WTC11 (cell line): ENCODE results near the gene RAB11B. TPM values are rescaled to one million over a fixed set of nuclear protein-coding genes. Genes with fewer than 3 reads are reported as not detected.

Source experiments
- ATAC-seq: fragments of 200-7000 bp; cut with Tn5 transposase; 2 replicates; pipeline ENCODE4 v1.10.0; 2021; ENCODE audit warnings: mild to moderate bottlenecking, moderate library complexity
- CTCF ChIA-PET: fragments of 300-600 bp; sonication (Branson Sonifier 250); formaldehyde crosslinking; loops from one replicate; lab custom pipeline; 2021; ENCODE audit warnings: antibody characterized with exemption; lab: Charles Lee
- POLR2A ChIA-PET: fragments of 350-600 bp; sonication (Branson Sonifier 250); formaldehyde crosslinking; loops from one replicate; lab custom pipeline; 2021; ENCODE audit warnings: antibody characterized with exemption; lab: Charles Lee
- DNase-seq: peaks from one replicate; pipeline ENCODE4 v3.0.0; 2021; ENCODE audit warnings: low spot score
- H3K27ac Mint-ChIP-seq: 2 replicates; pipeline ENCODE4 v1.8.0; 2021; ENCODE audit warnings: mixed read lengths
- H3K27me3 Mint-ChIP-seq: 2 replicates; pipeline ENCODE4 v1.8.0; 2021; ENCODE audit warnings: low read depth, mild to moderate bottlenecking, moderate library complexity, mixed read lengths
- H3K36me3 Mint-ChIP-seq: 2 replicates; pipeline ENCODE4 v1.8.0; 2021; ENCODE audit warnings: mixed read lengths
- H3K4me1 Mint-ChIP-seq: 2 replicates; pipeline ENCODE4 v1.8.0; 2022; ENCODE audit warnings: mixed read lengths
- H3K4me3 Mint-ChIP-seq: 2 replicates; pipeline ENCODE4 v1.8.0; 2021; ENCODE audit warnings: mild to moderate bottlenecking, moderate library complexity, mixed read lengths
- H3K9me3 Mint-ChIP-seq: 2 replicates; pipeline ENCODE4 v1.8.0; 2021; ENCODE audit warnings: mixed read lengths
- AR ChIP-seq: fragments of 250-450 bp; sonication (Bioruptor Pico); IDR thresholded peaks from 2 replicates; pipeline ENCODE4 v1.9.0; 2021; ENCODE audit warnings: mild to moderate bottlenecking
- ATF2 ChIP-seq: sonication (generic); formaldehyde crosslinking; IDR thresholded peaks from 2 replicates; pipeline ENCODE4 v1.8.1; 2022; ENCODE audit warnings: low read depth, missing genetic modification reagents, borderline replicate concordance
- CDX4 ChIP-seq: fragments of 250-450 bp; sonication (Bioruptor Pico); IDR thresholded peaks from 2 replicates; pipeline ENCODE4 v1.9.0; 2021; ENCODE audit warnings: moderate library complexity, mild to moderate bottlenecking, inconsistent platforms, borderline replicate concordance
- ELF4 ChIP-seq: sonication (generic); formaldehyde crosslinking; IDR thresholded peaks from 2 replicates; pipeline ENCODE4 v1.8.1; 2022; ENCODE audit warnings: low read depth, mild to moderate bottlenecking, moderate library complexity, missing genetic modification reagents
- FOXP1 ChIP-seq: sonication (generic); formaldehyde crosslinking; IDR thresholded peaks from 2 replicates; pipeline ENCODE4 v1.8.0; 2022; ENCODE audit warnings: missing genetic modification reagents, mild to moderate bottlenecking, moderate library complexity, borderline replicate concordance
- FOXP4 ChIP-seq: sonication (generic); formaldehyde crosslinking; IDR thresholded peaks from 2 replicates; pipeline ENCODE4 v1.8.0; 2022; ENCODE audit warnings: mild to moderate bottlenecking, missing genetic modification reagents
- GTF2I ChIP-seq: fragments of 250-450 bp; sonication (Bioruptor Pico); conservative IDR thresholded peaks from 2 replicates; pipeline ENCODE4 v1.4.0; 2021; ENCODE audit warnings: mild to moderate bottlenecking
- IRF1 ChIP-seq: sonication (generic); formaldehyde crosslinking; IDR thresholded peaks from 2 replicates; pipeline ENCODE4 v1.8.0; 2023; ENCODE audit warnings: missing genetic modification reagents
- MXD4 ChIP-seq: fragments of 250-450 bp; sonication (Bioruptor Pico); IDR thresholded peaks from 2 replicates; pipeline ENCODE4 v1.8.0; 2021; ENCODE audit warnings: mild to moderate bottlenecking, moderate library complexity, borderline replicate concordance
- NFYB ChIP-seq: sonication (generic); formaldehyde crosslinking; conservative IDR thresholded peaks from 2 replicates; pipeline ENCODE4 v1.8.0; 2022; ENCODE audit warnings: low read depth, missing genetic modification reagents
- NR3C1 ChIP-seq: sonication (generic); formaldehyde crosslinking; conservative IDR thresholded peaks from 2 replicates; pipeline ENCODE4 v1.8.1; 2023; ENCODE audit warnings: low read depth, mild to moderate bottlenecking, missing genetic modification reagents
- OVOL2 ChIP-seq: fragments of 250-450 bp; sonication (Bioruptor Pico); IDR thresholded peaks from 2 replicates; pipeline ENCODE4 v1.9.0; 2021; ENCODE audit warnings: mild to moderate bottlenecking, borderline replicate concordance
- PRRX2 ChIP-seq: fragments of 250-450 bp; sonication (Bioruptor Pico); IDR thresholded peaks from 2 replicates; pipeline ENCODE4 v1.8.0; 2021; ENCODE audit warnings: mild to moderate bottlenecking
- TEAD1 ChIP-seq: sonication (generic); formaldehyde crosslinking; IDR thresholded peaks from 2 replicates; pipeline ENCODE4 v1.8.0; 2022; ENCODE audit warnings: mild to moderate bottlenecking, missing genetic modification reagents
- USF1 ChIP-seq: sonication (generic); formaldehyde crosslinking; IDR thresholded peaks from 2 replicates; pipeline ENCODE4 v1.8.0; 2022; ENCODE audit warnings: mild to moderate bottlenecking, missing genetic modification reagents
- ZNF121 ChIP-seq: sonication (generic); formaldehyde crosslinking; IDR thresholded peaks from 2 replicates; pipeline ENCODE4 v1.8.0; 2023; ENCODE audit warnings: missing genetic modification reagents
- ZNF138 ChIP-seq: sonication (generic); formaldehyde crosslinking; conservative IDR thresholded peaks from 2 replicates; pipeline ENCODE4 v1.8.1; 2022; ENCODE audit warnings: mild to moderate bottlenecking, moderate library complexity, missing genetic modification reagents
- ZNF281 ChIP-seq: sonication (generic); formaldehyde crosslinking; IDR thresholded peaks from 2 replicates; pipeline ENCODE4 v1.8.0; 2023; ENCODE audit warnings: mild to moderate bottlenecking, missing genetic modification reagents
- ZNF671 ChIP-seq: fragments of 250-450 bp; sonication (Bioruptor Pico); IDR thresholded peaks from 2 replicates; pipeline ENCODE4 v1.8.0; 2021; ENCODE audit warnings: mild to moderate bottlenecking
- total RNA-seq: library from RNA; stranded (reverse); gene quantifications from 3 replicates; pipeline ENCODE4 v1.2.3, GENCODE V29; 2021

The RAB11B gene
- total RNA-seq, 1 experiment from 2014 or later: 108 TPM

- Mint-ChIP-seq H3K9me3 (no peaks in the 10 kb centered on the region), H3K36me3 (peaks cover 14% of the 10 kb centered on the region)
- TF ChIP-seq MXD4 (CRISPR knock-in tag): no peak
- TF ChIP-seq NR3C1 (CRISPR knock-in tag): no peak
- TF ChIP-seq ATF2 (CRISPR knock-in tag): no peak
- TF ChIP-seq NFYB (CRISPR knock-in tag): no peak
- no peak for TF ChIP-seq OVOL2 (CRISPR knock-in tag)
- no peak for TF ChIP-seq ZNF281 (CRISPR knock-in tag)
- no peak for TF ChIP-seq PRRX2 (CRISPR knock-in tag)
- TF ChIP-seq FOXP1 (CRISPR knock-in tag): no peak
- no peak for TF ChIP-seq AR (CRISPR knock-in tag)
- no peak for TF ChIP-seq IRF1 (CRISPR knock-in tag)
- TF ChIP-seq ZNF138 (CRISPR knock-in tag): no peak
- no peak for TF ChIP-seq USF1
- no peak for TF ChIP-seq FOXP4 (CRISPR knock-in tag)
- TF ChIP-seq GTF2I (CRISPR knock-in tag): no peak
- no peak for TF ChIP-seq ZNF671 (CRISPR knock-in tag)
- TF ChIP-seq CDX4 (CRISPR knock-in tag): no peak
- TF ChIP-seq TEAD1 (CRISPR knock-in tag): no peak
- TF ChIP-seq ELF4 (CRISPR knock-in tag): no peak
- TF ChIP-seq ZNF121 (CRISPR knock-in tag): no peak
- TF ChIP-seq, all 79 proteins: peak for 0
- no peak overlapping the region for H3K4me3 Mint-ChIP-seq
- no peak for ATAC-seq
- POLR2A ChIA-PET: no interaction called here
- CTCF ChIA-PET: interaction anchor here (0.5 kb wide), 1 partner anchor 17 kb away, joined by 3 read pairs; no protein-coding TSS in a partner anchor
- no peak for DNase-seq
- H3K27ac Mint-ChIP-seq: no peak overlapping the region
- H3K4me1 Mint-ChIP-seq: no peaks in the 10 kb centered on the region
- no peaks in the 10 kb centered on the region for H3K27me3 Mint-ChIP-seq
Observed at GRCh38 chr19:8403820-8404109, 13.6 kb downstream of the RAB11B start.
